Activated CD4-positive, alpha-beta T cell treated with anti-CD3 and anti-CD28 coated beads, Interleukin-10, Interleukin-2, amounts not matched to agents 100 ng/mL and 50 ng/mL, durations not matched to agents 16 hours and 8 hours (primary cell): Measurements from ENCODE around the gene SOD3.

Experiments
- DNase-seq: peaks from one replicate; pipeline ENCODE4 v3.0.0-alpha.2; 2020

SOD3 gene

DNA sequence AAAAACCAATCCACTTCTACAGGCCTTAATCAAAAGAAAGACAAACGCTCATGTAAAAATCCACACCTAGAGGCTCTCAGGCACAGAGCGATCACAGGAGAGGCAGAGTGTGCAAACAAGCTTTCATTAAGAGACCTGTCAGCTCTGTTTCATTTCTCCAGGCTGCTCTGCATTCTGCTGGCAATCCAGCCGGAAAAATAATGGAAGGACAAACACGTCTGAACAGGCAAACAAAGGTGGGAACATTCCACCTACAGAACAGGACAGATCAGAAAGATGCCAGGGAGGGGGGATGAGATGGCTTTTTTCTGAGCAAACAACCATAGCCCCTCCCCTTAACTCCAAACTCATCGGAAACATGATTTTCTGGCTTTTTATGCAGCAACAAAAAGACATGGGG is 9.7 kb downstream of the SOD3 start:
- DNase-seq: no peak

DNA sequence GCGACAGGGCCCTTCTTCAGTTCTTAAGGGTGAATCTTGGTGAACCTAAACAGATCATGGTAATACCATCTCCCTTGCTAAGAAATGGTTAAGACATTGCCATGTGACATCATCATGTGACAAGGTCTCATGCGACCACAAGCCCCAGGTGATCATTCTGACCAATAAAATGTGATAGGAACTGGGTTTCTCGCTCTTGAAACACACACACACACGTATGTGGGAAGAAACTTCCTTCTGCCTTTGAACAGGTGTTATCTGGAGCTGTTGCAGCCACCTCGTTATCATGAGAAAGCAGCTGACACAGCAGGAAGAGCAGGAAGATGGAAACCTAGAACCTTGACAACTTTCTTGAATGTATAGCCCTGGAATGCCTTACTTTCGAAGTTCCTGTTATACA is 10.2 kb downstream of the SOD3 start:
- no peak for DNase-seq

DNA sequence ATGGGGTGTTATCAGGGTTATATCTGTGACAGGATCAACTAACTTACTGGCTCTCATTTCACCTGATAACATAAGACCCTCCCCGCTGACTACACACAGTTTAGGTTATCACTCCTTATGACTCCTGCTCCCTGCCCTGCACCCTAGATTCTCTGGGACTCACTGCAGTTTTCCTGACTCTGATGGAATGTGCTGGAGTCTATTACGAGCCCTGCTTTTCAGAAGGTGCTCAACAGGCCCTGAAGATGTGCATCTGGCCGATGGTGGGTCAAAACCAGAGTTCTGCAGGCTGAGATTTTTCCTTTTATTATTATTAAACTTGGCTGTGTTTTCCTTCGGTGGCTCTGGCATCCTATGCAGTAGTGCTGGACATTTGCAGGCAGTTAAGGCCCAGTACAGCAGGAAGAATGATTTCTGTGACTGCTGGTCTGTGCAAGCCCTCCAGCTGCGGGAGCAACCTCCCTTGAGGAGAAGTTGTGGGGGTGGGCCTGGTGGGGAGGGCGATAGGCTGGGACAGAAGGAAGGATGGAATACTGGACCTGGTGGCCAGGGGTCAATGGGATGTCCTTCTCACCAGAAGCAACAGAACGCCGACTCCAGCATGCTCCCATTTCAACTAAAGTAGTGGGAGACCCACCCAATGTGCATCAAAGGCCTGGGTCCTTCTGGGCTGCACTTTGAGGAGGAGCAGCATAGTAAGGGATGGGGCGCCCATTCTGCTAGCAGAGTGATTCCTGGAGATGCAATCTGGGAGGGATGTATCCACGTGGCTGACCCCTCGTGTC is 11.0 kb downstream of the SOD3 start:
- DNase-seq: no peak

DNA sequence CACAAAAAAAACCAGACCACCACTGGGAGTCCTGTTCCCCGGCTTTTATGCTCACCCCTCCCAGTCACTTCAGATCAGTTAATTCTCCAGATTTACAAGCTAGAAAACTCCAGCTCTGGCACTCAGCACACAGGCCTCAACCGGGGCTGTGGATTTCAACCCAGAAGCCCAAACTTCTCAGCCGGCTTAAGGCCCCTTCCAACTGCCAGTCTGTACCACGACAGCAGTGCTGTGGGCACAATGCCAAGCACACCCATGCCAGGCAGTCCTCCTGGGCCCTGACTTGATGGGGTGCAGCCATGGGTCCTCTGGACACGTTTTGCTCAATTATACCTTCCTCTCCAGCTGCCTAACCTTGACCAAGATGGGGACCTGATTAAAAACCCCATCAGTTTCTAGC is 12.2 kb downstream of the SOD3 start:
- no peak for DNase-seq

DNA sequence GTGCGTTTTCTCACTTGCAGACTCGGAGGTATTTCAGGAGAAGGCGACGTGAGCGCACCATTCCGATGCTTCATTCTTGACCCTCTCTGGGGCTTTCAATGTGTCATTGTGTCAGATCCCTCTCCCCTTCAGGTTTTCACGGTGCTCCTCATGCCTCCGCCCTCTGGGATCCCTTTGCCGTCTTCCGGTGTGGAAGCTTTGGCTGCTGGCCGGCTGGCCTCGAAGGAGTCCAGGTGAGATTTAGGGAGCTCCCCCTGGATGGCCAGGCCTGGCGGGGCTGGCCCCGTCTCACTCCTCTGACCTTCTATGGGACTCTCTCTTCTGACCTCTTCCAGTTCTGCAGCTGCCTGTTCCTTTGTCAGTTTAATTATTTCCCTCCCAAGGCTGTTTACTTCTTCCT is 12.9 kb downstream of the SOD3 start:
- DNase-seq: no peak

DNA sequence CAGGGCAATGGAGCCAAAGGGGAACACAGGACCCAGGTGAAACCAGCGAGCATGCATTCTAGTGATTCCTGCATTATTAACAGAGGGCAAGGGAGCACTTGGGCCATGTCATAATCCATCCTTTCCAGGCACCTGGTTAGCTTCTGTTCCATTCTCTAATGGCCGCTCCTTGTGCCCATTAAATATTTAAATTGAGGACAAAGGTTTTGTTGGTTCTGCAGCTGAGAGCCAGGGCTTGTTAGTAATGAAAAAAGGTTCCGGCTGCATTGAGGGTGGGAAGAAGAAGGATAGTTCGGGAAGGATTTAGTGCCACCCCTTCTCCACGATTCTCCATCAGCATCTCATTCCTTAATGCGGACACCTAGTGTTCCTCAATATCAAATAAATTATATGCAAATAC is 13.6 kb downstream of the SOD3 start:
- no peak for DNase-seq

DNA sequence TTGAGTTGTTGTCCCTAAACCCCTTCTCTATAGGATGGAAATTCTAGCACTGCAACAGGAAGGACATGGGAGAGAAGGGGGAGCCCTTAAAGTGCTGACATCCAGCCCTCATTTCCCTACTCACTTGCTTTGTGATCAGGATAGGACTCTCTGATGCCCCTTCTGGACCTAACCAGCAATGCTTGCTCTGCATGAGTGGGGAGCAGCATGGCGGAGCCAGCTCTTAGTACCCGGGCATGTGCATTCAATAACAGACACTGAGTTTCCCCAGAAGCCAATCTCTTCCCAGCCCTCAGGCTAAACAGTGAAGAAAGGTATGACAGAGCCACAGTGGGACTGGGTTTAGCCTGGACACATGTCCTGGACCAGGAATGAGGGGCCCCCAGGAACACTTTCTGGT is 14.0 kb downstream of the SOD3 start:
- no peak for DNase-seq

DNA sequence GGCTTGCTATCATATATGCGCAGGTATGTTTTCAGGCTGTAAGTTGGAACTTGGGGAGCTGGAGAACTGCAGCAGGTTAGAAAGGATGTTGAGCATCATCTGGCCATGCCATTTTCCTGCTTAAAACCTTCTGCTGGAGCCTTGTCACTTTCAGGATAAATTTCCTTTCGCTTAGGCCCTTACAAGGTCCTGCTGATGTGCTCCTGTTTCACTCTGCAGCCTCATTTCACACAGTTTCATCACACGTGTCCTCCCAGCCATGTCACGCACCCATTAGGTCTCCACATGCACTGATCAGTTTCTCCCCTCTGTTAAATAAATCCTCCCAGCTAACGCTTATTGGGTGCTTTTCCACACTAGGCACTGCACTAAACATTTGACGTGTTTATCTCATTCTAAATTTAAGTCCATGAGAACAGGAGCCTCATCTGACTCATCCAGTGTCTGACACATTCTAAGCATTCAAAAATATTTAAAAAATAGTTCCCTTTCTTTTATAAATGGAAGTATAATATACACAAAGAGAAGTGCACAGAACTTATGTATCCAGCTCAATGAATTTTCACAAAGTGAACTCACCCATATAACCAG is 14.5 kb downstream of the SOD3 start:
- DNase-seq: no peak

DNA sequence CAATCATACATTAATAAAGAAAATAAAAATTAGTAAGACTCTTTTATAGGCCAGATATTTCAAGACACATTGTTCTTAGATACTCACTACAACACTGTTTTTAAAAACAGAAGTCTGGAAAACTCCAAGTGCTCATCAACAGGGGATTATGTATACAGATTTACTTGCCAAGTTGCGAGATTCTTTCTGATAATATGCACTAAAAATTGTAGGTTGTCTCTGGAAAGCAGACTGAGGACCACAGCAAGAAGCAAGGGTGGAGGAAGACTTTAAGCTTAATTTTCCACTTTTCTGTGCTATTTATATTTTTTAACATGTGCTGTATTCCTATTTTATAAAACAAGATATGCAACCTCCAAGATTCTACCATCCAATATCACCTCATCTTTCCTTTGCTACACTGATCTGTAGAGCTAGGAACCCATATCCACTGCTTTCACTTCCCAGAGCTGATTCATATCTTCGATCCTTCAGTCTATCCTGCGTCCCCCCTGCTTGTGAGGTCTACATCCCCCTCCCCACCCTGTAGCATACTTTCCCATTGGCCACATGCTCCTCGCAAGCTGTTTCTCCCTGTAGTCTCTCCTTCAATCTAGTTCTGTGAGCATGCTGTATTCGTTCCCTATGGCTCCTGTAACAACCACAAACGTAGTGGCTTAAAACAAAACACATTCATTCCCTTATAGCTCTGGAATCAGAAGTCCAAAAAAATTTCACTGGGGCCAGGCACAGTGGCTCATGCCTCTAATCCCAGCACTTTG is 15.7 kb downstream of the SOD3 start:
- DNase-seq: no peak

DNA sequence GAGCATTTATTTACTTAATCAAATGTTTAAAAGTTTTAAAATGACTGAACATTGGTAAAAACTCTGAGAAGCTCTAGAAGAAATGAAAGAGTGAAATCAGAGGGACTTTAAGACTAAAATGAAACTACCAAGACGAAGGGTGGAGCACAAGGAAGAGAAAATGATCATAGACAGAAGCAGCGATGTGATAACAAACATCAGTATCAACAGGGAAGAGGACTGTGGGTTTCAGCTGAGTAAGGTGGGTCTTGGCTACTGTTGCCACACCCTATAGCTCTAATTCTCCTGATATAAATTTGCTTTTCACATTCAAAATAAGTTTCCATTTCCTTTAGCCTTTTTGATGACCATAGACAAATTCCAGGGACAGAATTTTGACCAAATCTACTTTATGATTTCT is 18.4 kb downstream of the SOD3 start:
- DNase-seq: no peak

DNA sequence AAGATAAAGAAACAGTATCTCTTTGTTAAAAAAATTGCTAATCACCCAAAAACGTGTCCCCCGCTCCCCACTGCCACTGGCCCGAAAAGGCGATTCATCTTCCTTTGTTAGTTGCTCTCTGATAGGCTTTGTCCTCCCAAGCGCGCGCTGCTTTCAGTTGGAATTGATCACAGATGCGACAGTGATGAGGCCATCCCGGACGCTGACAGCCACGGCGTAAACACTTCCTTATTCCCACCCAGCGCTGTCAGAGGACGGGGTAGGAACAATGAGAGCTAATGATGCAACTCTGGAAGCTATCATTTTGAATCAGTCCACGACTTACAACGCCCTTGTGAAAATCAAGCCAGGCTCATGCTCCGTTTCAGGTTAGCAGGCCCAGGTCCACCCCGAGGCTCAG is 21.4 kb downstream of the SOD3 start:
- DNase-seq: no peak

DNA sequence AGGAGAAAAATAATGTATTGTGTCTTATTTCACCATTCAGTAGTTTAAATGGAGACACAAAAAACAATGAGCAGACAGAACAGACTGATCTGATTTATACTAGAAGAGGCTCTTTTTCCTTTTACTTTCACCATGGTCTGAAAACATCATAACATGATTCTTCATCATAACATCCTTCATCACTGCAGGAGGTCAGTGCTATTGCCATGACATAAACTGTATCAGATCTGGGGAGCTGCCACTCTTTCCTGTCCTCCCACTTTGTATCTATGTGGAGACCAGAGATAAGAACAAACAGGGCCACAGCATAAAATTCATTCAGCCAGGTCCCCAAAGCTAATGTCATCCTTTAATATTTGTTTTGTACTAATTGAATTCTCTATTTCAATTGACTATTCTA is 25.2 kb downstream of the SOD3 start:
- DNase-seq: no peak

DNA sequence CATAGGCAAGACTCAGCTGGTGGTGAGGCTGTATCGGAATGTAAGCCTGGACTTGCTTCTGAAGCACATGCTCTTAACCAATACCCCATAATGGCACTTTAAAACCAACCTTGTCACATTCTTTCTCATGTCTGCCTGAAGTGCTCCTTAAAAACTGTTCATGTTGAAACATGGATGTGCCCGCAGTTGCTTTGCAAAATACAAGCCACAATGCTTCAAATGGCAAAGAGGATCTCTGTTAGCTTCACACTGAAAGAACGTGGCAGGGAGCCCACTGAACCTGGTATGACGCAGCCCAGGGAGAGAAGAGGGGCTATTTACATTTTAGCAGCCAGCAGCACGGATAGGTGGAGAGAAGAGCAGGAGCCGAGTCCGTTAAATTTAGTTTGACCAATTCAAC is 29.3 kb downstream of the SOD3 start:
- DNase-seq: no peak

DNA sequence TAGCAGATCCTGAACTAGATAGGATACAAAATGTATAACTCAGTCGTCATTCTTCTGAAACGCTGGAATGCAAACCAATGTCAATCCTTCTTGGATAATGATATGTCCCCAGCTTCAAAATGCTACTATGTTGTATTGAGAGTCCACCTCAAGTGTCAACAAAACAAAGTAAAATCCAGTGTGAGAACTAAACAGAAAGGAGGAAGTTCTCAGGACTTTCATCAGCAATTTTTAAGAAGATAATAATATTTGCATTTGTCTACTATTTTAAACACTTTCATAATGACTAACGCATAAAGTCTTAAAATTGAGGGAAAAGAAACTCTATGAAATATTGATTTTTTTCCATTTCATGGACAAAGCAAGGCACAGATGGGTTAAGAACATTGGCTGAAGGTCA is 36.3 kb downstream of the SOD3 start:
- no peak for DNase-seq

DNA sequence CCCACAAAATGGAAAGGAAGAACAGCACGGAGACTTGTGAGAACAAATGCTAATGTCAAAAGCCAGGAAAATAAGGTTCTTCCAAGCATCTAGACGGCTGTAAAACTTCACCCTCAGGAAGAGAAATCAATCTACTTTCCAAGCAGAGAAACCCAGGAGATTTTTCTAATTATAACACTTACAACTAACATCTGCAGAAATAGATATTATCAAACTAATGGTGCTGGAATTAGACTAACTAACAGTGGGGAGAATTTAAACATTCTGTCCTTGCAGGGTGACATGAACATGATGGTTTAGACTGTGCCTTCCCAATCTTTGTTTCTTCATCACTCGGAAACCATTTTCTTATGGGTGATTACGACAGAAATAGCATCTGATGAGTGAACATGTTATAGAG is 40.3 kb downstream of the SOD3 start:
- DNase-seq: no peak

DNA sequence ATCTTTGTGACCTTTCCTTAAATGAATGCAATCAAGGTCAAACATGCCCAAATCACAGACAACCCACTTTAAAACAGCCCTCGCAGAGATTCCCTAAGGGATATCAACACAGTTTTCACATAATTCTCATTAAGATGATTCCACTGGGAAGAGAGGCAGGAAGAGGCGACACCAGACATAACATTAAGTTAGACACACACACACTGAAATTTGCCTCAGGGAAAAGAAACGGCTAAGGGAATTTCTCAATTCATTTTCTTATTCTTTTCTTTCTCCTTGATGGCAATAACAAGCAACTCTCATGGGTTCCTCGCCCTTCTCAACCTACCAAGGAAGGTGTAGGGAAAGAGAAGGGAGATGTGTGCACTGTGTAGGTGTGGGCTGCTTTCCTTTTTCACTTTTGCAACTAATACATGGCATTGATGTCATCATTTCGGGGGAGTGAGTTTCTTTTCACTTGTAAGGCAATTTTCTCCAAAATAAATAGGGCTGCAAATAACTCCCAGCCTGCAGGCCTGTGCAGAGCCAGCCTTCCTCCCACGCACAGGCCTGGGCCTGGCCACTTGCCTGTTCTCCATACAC is 41.4 kb downstream of the SOD3 start:
- no peak for DNase-seq

DNA sequence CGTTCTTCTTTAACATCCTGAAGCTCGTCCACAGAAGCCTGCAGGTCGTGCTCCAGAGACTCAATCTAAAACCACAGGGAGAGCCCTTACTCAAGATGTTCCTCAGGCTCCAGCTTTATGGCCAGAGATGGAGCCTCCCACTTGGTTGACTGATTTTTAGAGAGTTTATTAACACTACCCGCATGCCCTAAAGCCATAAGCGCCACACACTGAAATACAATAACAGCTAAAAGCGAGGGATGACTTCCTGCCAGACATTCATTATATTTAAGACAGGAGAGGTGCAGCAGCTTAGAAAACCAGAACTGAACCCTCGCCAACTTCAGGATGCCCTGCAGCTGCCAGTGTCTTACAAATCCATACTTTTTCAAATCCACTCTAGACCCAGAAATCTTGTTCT is 42.0 kb downstream of the SOD3 start:
- DNase-seq: no peak

DNA sequence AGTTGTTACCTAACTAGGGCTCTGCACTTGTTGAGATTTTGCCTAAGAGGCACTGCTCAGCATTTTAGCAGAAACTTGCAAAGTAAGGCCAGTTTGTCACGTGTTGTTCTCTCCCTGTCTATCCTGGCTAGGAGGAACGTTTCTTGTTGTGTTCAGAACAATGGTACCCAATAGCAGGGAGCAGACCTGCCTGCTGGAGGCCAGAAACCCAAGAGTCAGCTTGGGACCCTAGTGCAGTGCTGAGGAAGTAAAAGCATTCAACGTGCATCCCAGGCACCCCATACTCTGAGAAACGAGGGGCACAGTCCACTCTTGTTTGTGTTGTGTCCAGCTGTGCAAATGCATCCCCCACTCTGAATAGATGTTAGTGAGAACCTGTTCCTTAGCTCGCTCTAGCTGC is 42.4 kb downstream of the SOD3 start:
- DNase-seq: no peak

DNA sequence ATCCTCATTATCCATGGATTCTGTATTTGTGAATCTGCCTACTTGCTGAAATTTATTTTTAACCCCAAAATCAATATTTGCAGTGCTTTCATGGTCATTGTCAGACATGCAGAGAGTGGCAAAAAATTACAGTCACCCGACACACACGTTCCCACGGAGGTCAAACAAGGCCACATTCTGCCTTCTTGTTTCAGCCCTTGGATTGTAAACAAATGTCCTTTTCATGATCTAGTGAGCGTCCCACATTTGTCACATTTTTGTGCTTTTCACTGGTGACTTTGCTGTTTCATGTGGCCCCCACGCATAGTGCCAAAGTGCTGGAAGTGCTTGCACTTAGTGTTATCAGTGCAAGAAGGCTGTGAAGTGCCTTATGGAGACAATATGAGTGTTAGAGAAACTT is 45.0 kb downstream of the SOD3 start:
- no peak for DNase-seq

DNA sequence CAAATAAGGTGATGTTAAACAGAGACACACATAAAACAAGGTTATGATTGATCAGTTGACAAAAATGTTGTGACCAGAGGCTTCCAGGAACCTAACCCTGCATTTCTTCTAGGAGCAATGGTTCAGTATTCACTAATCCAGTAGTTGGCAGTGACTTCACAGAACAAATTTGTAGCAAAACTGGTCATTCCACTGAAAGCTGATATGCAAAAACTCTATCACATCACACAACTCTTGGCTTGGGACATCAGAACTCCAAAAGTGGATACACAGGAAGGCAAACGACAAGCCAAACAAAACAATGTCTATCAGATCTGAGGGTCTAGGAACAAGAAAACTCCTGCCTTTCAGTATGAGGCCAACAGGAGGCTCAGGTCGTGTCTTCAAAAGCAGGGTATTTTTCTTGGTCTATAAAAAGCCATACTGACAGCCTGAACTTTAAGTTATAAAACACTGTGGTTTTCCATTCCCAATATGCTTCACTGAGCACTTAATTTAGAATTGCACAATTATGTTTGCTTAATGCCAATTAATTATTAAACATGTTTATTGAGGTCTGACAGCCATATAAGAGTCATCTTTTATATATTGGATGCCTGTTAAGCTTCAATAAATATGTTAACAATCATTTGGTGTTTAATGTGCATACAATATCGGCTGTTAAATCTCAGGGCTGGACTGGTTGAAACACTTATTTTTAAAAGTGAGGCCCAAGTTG is 45.6 kb downstream of the SOD3 start:
- DNase-seq: no peak

DNA sequence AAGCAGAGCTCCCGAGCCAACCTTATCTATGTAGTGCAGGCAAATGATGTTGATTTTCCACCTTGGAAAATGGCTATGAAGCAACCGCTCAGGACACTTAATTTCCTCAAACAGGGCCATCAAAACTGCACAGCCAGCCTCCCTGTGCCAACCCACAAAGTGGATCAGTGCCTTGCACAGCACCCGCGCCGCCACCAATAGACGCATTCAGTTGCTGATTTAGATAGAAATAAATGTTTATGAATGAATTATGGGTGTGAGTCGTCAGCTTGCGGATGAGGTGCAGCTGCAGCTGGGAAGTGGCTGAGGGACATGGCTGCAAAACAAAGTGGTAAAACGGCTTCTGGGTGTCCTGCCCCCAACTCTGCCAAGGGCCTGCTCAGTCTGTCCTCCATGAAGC is 47.0 kb downstream of the SOD3 start:
- DNase-seq: no peak

DNA sequence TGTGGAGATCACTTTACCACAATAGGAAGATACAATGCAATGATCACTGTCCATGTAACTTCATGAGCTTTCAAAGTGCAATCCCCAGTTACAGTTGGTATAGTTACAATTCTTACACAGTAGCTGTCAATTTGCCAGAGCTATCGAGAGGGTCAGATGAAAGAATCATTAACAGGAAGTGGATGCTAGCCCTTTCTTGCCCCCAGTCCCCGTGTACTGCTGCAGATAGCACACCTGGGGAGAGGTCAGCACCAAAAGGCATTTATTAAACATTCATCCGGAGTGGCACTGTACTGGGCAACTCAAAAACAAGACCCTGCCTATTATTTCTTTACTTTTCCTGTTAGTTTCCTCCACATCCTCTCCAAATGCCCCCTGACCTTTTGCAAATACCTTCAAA is 47.7 kb downstream of the SOD3 start:
- DNase-seq: no peak

DNA sequence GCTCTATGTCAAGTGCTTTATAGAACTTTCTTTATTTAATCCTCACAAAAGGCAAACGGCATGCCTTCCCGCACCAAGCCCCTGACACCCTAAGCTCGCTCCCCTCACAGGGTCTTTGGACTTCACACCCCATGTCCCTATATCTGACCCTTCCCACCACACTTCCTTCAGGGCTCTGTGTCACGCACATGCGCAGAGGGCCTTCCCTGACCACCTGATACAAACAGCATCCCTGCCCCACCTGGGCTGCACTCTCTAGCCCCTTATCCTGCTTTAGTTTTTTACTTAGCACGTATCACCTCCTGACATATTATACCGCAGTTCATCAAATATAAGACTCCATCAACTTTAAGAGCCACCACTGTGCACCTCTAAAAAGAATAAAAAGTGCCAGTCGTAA is 49.8 kb downstream of the SOD3 start:
- DNase-seq: no peak
